HG02981 (cell line): ENCODE results near the gene ARHGAP24.
"Not testable (repeated sequence)": the region's sequence is repeated elsewhere in the genome, so short reads cannot be mapped to it uniquely, and the experiment has no call there.

ENCODE experiments used
- ATAC-seq: cut with Tn5 transposase; IDR thresholded peaks from one replicate; pipeline ENCODE4 v1.9.1; 2021; ENCODE audit warnings: mild to moderate bottlenecking, moderate library complexity; ENCODE audit not compliant: unreplicated experiment

ARHGAP24 gene

DNA sequence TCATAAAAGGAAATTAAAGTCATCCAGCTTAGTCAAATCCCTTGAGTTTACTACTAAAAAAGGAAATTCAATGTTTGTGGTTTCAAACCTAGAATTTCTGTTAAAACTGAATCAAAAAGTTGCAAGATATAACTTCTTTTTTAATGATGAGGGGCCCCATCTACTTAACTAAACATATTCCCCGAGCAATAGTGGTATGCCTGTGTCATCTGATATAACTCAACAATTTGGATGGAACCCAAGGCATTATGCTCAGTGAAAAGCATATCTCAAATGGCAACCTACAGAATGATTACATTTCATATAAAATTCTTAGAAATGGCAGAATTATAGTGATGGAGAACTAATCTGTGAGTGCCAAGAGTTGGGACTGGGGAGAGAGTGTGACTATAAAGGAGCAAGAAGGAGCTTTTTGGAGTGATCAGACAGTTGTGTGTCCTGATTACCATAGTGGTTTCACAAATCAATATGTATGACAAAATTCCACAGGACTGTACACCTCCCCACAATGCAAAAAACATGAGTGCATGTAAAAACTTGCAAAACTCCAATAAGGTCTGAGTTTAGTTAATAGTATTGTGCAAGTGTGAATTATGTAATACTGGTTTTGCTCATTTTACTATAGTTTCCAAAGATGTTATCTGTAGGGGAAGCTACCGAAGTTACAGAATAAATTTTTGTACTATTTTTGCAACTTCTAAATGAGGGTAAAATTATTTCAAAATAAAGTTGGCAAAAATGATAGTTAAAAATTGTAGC is 323.2 kb downstream of the ARHGAP24 start:
- no peak for ATAC-seq

DNA sequence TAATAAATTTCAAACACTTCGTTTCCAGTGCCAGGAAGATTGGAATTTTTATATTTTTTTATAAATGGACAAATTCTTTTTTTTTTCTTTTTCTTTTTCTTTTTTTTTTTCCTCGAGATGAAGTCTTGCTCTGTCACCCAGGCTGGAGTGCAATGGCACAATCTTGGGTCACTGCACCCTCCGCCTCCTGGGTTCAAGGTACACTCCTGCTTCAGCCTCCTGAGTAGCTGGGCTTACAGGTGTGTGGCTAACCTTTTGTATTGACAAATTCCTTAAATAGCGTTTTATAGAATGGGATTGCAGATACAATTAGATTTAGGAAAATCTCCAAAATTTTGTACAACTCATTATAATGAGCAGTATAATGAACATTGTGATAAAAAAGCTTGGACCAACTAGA is 328.9 kb downstream of the ARHGAP24 start:
- no peak for ATAC-seq

DNA sequence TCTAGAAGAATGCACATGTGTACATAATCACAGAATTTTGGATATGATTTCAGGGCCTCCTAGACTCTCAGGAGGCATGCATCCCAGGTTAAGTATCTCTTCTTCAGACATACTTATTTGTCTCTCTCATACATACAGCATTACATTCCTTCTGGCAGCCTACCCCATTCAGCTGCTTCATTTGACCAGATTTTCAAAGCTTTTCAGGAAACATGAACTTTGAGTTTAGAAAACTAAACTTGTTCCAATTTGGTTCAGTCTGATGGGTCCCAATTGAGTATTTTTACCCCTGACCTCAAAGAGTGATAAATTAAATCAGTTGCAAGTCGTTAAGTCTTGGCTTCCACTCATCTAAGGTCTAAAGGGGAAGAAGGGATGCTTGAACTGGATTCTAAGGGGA is 330.9 kb downstream of the ARHGAP24 start:
- no peak for ATAC-seq

DNA sequence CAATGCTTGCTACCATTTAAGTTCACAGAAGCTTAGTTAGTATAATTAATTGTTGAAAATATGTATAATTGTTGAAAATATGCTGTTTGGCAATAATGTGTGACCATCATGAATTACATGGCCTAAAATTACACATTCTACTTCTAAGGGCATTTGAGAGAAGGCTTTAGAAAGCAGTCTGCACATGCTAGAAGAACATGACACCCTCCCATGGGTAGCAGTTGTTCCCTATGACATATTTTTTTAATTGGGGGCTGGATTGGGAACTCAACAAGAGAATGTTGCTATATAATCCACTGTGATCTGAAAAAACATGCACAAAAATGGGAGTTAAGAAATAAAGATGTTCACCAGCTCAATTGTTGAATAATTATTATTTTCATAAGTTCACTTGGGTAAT is 331.4 kb downstream of the ARHGAP24 start:
- no peak for ATAC-seq

DNA sequence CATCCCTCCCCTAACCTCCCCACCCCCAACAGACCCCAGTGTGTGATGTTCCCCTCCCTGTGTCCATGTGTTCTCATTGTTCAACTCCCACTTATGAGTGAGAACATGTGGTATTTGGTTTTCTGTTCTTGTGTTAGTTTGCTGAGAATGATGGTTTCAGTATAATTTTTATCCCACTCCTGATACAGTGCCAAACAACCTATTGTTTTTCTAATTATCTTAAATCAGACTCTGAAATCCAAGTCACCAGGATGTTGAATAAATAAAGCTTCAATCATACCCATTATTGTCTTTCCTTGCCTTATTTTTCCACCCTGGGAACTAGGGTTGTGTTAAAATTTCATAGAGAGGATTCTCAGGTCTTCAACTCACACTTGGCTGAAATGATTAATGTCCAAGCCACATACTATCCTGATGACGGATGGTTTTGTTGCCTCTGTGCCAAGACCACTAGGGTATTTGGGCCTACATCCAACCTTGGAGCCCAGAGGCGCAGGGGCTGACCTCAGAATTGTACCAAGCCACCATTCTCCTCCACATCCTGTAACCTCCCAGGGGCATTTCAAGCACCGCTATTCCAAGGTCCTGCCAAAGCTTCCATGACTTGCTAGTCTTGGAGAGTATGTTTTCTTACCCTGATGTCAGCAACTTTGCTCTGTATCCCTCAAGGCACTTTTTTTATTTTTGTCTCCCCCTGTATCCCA is 332.4 kb downstream of the ARHGAP24 start:
- no peak for ATAC-seq

DNA sequence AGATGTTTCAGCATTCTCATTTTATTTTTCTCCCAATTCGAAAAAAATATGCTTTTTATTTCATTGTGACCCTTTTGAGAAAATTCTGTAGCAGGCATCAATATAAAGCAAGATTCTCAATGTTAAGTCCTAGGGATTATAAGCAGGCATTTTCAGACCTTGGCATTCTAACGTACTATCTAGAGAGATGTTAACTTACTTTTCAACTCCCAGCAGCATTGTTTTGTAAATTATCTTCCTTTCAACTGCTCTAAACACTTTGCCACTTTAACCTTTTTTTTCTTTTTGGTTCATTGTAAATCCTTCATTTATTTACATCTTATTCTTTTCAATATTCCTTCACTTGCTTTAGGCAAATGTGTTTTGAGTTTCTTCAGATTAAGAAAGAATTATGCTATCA is 333.2 kb downstream of the ARHGAP24 start:
- no peak for ATAC-seq

DNA sequence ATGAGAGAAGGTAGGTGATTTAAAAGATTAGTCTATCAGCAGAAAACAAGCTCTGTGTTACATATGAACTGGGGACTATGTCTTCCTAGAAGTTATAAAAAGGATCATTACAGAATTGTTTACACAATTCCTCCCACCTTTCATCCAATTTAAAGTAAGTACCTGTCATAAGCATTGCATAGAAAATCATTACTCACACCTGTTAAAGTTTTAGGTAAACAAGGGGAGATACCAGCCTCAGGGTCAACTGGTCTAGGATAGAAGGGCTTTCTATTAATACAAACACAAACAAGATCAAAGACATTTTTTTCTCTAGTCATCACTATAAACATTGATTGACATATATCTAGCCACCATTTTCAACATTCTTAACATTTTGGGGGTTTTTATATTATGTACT is 333.9 kb downstream of the ARHGAP24 start:
- no peak for ATAC-seq

DNA sequence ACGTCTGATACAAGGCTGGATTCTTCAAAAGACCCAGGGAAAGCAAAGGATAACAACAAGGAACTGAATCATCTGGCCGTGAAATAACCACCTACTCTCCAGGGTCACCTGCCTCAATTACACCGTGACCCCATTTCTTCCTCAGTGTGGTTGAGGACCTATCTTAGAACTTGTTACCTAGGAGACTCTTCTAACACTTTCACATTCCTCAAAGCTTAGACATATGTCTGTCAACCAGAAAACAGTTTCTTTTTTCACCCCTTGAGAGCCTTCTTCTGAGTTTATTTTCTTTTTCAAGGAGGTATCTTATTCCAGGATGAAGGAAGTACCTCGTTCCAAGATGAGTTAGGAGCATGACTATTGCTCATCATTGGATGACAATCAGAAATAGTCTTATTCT is 337.8 kb downstream of the ARHGAP24 start:
- no peak for ATAC-seq

DNA sequence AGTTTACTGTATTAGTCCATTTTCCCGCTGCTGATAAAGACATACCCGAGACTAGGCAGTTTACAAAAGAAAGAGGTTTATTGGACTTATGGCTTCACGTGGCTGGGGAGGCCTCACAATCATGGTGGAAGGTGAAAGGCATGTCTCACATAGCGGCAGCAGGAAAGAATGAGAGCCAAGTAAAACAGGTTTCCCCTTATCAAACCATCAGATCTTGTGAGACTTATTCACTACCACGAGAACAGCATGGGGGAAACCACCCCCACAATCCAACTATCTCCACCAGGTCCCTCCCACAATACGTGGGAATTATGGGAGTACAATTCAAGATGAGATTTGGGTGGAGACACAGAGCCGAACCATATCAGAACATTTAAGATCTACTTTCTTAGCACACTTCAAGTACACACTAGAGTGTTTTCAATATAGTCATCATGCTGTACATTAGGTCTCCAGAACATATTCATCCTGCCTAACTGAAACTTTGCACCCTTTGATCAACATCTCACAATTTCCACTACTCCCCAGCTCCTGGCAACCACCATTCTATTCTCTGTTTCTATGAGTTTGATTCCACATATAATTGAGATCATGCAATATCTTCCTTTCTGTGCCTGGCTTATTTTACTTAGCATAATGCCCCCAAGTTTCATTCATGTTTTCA is 341.0 kb downstream of the ARHGAP24 start:
- ATAC-seq, result no peak

DNA sequence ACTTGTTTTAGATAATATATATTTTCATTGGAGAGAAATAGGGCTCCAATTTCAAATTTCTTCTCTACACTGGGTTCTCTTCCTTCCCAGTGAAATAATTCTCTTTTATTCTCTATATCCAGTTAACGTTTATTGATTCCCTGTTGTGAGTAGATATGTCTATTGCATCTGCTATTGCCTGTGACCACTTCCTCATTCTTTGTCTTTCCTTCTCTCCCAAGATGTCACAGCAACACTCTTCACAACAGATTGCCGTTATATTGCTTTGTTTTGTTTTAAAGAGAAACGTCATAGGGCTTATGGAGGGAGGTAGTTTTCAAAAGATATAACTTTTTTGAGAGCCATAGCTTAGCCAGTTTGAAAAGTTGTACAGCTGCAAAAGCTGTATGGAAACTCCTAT is 343.8 kb downstream of the ARHGAP24 start:
- ATAC-seq, result no peak

DNA sequence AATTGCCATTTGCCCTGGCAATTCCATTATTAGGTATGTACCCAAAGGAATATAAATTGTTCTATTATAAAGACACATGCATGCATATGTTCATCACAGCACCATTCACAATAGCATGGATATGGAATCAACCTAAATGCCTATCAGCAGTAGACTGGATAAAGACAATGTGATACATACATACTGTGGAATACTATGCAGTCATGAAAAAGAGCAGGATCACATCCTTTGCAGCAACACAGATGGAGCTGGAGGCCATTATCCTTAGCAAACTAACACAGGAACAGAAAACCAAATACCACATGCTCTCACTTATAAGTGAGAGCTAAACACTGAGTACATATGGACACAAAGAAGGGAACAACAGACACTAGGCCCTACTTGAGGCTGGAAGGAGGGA is 345.2 kb downstream of the ARHGAP24 start:
- not testable (repeated sequence) for ATAC-seq

DNA sequence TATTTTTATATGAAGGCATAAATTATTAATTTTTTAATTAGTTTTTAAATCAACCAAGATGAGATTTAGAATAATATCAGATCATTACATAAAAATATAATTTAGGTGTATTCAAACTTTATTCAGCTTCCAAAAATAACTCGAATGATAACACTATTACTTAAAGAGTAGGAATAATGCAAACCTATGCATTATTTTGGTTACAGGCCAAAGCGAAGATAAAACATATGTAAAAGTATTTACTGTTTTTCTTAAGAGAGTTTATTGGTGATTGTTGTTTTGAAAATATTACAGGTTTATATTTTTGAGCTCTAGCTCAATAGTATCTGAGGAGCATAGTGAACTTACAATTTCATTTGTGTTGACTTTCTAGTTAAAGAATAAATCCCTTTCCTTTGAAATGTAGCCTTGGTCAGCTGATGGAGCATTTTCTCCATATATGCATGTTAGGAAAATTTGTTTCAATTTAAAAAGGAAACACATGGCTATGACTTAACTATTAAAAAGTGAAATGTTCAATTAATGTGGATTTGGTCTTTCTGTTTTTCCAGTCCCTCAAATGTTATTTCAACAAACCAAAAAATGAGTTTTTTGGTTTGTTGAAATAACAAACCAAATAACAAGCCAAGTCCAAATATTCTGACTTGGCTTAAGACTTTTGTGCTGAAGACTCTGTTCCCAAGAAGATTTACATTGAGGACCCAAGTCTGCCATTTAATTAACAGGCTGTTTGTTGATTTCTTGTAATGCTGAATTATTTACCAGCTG is 346.9 kb downstream of the ARHGAP24 start:
- ATAC-seq, result no peak

DNA sequence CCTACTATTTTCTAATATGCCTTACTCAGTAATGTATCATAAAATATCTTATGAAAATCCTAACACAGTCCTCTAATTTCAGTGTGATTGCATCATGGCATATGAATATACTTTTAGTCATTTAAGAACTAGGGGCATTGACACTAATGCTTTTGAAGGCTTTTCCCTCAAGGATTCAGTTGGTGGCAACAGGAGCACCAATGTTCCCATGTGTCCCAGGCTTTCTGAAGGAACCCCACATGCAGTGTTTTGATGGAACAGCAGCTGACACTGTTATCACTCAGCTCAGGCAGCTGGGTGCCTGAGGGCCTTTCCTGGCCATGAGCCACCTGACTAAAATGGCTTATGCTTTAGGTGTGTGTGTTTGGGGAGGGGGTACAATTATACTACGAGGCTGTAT is 348.3 kb downstream of the ARHGAP24 start:
- ATAC-seq, result no peak

DNA sequence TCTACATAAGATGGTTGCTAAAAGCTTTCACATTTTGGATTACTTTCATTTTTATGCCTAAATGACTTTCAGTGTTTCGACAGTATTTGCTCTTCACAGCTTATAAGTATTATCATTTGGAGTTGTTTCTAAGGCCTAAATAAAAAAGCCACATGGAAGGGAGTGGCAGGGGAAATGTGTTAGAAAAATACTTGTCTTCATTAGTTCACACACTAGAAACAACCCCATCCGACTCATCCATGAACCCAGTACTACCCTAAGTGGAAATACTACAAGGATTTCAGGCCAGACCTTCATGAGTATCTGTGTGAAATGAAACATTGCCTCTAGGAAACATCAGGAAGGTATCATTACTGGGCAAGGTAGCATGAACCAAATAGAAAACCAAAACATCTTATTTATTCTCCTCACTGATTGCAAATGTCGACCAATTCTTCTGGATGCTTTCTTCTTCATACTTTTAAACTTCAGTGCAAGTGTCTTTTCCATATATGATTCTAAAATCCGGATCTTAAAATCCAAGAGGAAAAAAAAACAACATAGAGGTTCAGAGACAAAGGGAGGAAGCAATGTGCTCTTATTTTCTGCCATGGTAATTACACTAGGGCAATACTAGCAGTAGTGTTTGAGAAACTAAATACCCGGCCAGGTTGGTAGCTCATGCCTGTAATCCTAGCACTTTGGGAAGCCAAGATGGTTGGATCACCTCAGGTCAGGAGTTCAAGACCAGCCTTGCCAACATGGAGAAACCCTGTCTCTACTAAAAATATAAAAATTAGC is 349.4 kb downstream of the ARHGAP24 start:
- ATAC-seq, result no peak

DNA sequence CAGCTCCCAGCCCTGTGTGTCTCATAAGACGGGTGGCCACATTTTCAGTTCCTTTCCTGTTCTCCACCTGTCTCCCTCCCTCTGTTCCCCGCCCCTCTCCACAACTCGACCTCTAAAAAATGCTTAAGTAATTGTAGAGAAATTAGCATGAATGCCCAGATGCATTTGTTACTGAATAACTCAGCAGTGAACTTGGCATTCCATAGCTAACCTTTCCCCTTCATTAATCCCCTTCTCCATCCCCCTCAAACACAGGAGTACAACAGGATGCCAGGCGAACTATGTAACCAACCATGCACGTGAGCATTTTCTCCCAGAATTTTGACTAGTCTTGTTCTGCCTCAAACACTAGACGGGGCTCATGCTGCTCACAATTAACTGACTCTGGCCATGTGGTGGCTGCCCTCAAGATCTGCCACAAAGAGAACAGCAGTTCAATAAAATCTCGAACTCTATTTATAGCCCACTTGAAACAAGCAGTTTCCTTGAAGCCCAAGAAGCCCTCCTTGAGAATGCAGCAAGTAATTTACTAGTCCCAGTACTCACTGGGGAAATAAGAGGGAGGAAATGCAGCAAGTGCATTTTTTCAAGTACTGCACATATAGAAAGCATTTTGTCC is 351.2 kb downstream of the ARHGAP24 start:
- ATAC-seq, result peak; percentile 63

DNA sequence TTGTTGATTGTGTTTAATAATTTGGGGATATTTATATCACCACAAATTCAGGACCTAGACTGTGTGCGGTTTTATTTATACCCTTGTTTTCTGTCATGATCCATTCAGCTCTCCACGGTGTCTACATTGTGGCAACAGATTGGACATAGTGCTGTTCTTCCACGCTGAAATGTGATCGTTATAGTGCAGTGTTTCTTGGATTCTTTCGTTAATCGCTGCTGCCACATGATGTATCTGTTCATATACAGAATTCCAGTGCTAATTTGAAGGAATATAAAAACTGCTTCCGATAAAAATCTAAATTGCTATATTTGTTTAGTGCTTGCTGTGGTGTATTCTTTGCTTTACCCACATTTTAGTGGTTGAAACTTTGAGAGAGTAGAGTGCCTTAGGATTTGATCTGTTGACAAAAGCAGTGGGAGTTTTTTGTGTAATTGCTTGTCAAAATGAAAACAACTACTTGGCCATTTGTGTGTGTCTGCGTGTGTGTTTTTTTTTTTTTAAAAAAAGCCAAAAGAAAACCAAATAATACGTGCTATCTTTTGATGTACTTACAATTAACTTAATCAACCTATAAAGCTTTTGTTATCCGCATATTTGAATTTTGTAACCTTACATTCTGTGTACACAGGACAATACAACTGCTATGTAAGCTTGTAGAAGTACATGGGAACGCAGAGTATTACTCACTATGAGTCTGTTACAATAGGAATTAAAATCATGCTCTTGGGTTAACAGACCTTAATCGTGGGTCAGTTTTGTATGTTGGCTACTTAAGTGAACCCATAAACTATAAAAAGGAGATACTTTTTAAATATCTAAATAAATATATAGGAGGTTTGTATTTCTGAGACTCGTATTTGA is 353.3 kb downstream of the ARHGAP24 start:
- no peak for ATAC-seq

DNA sequence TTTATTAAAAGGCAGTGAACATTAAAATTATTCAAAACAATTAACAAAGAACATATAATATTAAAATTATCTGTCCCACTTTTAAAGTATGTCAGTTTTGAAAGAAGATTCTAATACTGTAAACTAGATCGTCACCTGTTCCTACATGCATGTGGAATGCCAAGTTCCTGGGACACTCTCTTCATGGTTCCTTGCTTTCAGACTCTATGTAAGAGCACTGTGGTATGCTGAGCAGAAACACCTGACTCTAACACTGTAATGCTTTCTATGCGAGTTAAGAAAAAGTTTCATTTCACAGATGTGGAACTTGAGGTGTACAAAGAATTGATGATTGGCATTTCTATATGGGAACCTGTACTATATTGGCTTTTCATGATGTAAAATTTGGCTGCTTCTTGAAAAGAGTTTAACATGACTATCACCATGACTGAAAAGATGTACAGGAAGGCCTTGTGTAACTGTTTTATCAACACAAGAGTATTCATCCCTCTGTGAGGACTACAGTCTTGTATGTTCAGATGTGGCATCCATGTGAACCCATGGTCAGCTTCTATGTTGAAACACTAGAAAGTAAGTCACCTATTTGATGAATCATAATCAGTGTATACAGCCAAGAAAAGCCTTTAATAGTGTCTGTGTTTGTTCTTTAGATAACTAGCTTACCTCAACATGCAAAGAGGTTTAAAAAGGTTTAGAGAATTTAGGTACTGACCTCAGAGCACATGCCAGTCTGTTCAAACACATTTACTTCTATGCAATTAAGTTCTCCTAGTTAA is 354.5 kb downstream of the ARHGAP24 start:
- no peak for ATAC-seq

DNA sequence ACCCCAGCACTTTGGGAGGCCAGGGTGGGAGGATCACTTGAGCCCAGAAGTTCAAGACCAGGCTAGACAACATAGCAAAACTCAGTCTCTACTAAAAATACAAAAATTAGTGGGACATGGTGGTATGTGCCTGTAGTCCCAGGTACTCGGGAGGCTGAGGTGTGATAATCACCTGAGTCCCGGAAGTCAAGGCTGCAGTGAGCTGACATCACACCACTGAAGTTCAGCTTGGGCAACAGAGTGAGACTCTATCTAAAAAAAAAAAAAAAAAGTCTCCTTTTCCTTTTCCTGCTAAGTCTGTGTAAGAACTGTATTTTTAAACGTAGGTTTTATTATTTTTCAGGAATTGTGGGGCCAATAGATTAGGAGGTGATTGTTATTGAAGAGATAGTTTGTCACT is 356.7 kb downstream of the ARHGAP24 start:
- no peak for ATAC-seq
